HepG2 (cell line): ENCODE results near the gene FAM174C. TPM values are rescaled to one million over a fixed set of nuclear protein-coding genes. Genes with fewer than 3 reads are reported as not detected.

Source experiments
- CC2D1A ChIP-seq: sonication (generic); formaldehyde crosslinking; IDR thresholded peaks from 2 replicates; pipeline ENCODE4 v1.8.1; 2023; ENCODE audit warnings: mild to moderate bottlenecking, missing genetic modification reagents
- GLI4 ChIP-seq: sonication (generic); formaldehyde crosslinking; IDR thresholded peaks from 2 replicates; pipeline ENCODE4 v1.5.1; 2020; ENCODE audit warnings: missing genetic modification reagents, mild to moderate bottlenecking, moderate library complexity, borderline replicate concordance
- GZF1 ChIP-seq: sonication (generic); formaldehyde crosslinking; IDR thresholded peaks from 2 replicates; pipeline ENCODE4 v1.5.1; 2020; ENCODE audit warnings: mild to moderate bottlenecking, missing genetic modification reagents
- HNRNPLL ChIP-seq: fragments of 200-400 bp; formaldehyde crosslinking; IDR thresholded peaks from 2 replicates; pipeline ENCODE4 v1.6.1; 2017; ENCODE audit warnings: mild to moderate bottlenecking, low read depth, low read length; ENCODE audit not compliant: poor library complexity, severe bottlenecking
- JARID2 ChIP-seq: sonication (generic); formaldehyde crosslinking; IDR thresholded peaks from 2 replicates; pipeline ENCODE4 v1.8.1; 2023; ENCODE audit warnings: missing genetic modification reagents, inconsistent platforms; ENCODE audit not compliant: insufficient replicate concordance
- KDM1A ChIP-seq: IDR thresholded peaks from 2 replicates; pipeline ENCODE4 v1.6.1; 2016; ENCODE audit warnings: missing compliant biosample characterization
- KDM3A ChIP-seq: IDR thresholded peaks from 2 replicates; pipeline ENCODE4 v1.6.1; 2018; ENCODE audit warnings: low read depth, missing compliant biosample characterization
- MIXL1 ChIP-seq: IDR thresholded peaks from 2 replicates; pipeline ENCODE4 v1.6.1; 2016
- NFKB2 ChIP-seq: sonication (generic); formaldehyde crosslinking; IDR thresholded peaks from 2 replicates; pipeline ENCODE4 v1.4.0; 2020; ENCODE audit warnings: missing genetic modification reagents, borderline replicate concordance
- POLR2G ChIP-seq: fragments of 200-400 bp; formaldehyde crosslinking; IDR thresholded peaks from 2 replicates; pipeline ENCODE4 v1.6.1; 2018; ENCODE audit warnings: mild to moderate bottlenecking, low read depth, low read length, moderate library complexity
- RARA ChIP-seq: IDR thresholded peaks from 2 replicates; pipeline ENCODE4 v1.6.1; 2016; ENCODE audit warnings: missing genetic modification reagents, missing compliant biosample characterization
- RBFOX2 ChIP-seq: fragments of 200-400 bp; formaldehyde crosslinking; IDR thresholded peaks from 2 replicates; pipeline ENCODE4 v1.6.1; 2017; ENCODE audit warnings: low read depth, mild to moderate bottlenecking, low read length
- RELA ChIP-seq: sonication (generic); formaldehyde crosslinking; IDR thresholded peaks from 2 replicates; pipeline ENCODE4 v1.4.0; 2020; ENCODE audit warnings: missing genetic modification reagents
- SALL2 ChIP-seq: sonication (generic); formaldehyde crosslinking; IDR thresholded peaks from 2 replicates; pipeline ENCODE4 v1.8.1; 2023; ENCODE audit warnings: mild to moderate bottlenecking, missing genetic modification reagents, inconsistent platforms
- SKI ChIP-seq: fragments of 450-650 bp; IDR thresholded peaks from one replicate; pipeline ENCODE4 v1.6.1; 2018; ENCODE audit warnings: mild to moderate bottlenecking; ENCODE audit not compliant: partially characterized antibody
- SNRNP70 ChIP-seq: fragments of 200-400 bp; formaldehyde crosslinking; IDR thresholded peaks from 2 replicates; pipeline ENCODE4 v1.6.1; 2017; ENCODE audit warnings: mild to moderate bottlenecking, low read depth, low read length, moderate library complexity
- SP4 ChIP-seq: sonication (generic); formaldehyde crosslinking; IDR thresholded peaks from 2 replicates; pipeline ENCODE4 v1.8.1; 2023; ENCODE audit warnings: mild to moderate bottlenecking, missing genetic modification reagents
- SYNCRIP ChIP-seq: fragments of 200-400 bp; formaldehyde crosslinking; IDR thresholded peaks from 2 replicates; pipeline ENCODE4 v1.6.1; 2018; ENCODE audit warnings: mild to moderate bottlenecking, low read depth, low read length; ENCODE audit not compliant: insufficient read depth
- TARDBP ChIP-seq: sonication (generic); formaldehyde crosslinking; IDR thresholded peaks from 2 replicates; pipeline ENCODE4 v1.8.0; 2022; ENCODE audit warnings: mild to moderate bottlenecking, missing genetic modification reagents
- ZNF232 ChIP-seq: sonication (generic); formaldehyde crosslinking; IDR thresholded peaks from 2 replicates; pipeline ENCODE4 v1.4.0; 2020; ENCODE audit warnings: missing genetic modification reagents, borderline replicate concordance
- ZNF337 ChIP-seq: sonication (generic); formaldehyde crosslinking; IDR thresholded peaks from 2 replicates; pipeline ENCODE4 v1.5.1; 2020; ENCODE audit warnings: missing genetic modification reagents, low read depth, mild to moderate bottlenecking, borderline replicate concordance
- ZNF644 ChIP-seq: IDR thresholded peaks from 2 replicates; pipeline ENCODE4 v1.6.1; 2016; ENCODE audit warnings: low read depth
- ZNF790 ChIP-seq: sonication (generic); formaldehyde crosslinking; IDR thresholded peaks from 2 replicates; pipeline ENCODE4 v1.8.0; 2022; ENCODE audit warnings: missing genetic modification reagents, mild to moderate bottlenecking, borderline replicate concordance
- ZSCAN22 ChIP-seq: sonication (generic); formaldehyde crosslinking; IDR thresholded peaks from 2 replicates; pipeline ENCODE4 v1.4.0; 2020; ENCODE audit warnings: mild to moderate bottlenecking, missing genetic modification reagents
- polyA plus RNA-seq, 8 experiments: library from polyadenylated mRNA; depleted of rRNA in 3 of 8; stranded (reverse) in 7 of 8; unstranded in 1 of 8; fragments of >200 nt; fragmentation: Illumina TruSeq in 4 of 8; extraction: Trizol in 4 of 8; gene quantifications; 2 replicates each; pipeline versions ENCODE4 v1.2.1 to v1.2.3, GENCODE V29; 2011 to 2016; ENCODE audit warnings: low read depth in 4 of 8, missing spikeins in 1 of 8, mixed read lengths in 1 of 8; ENCODE audit not compliant: insufficient read depth in 1 of 8
- total RNA-seq, 5 experiments: library from RNA; depleted of rRNA; stranded (reverse); fragments of >200 nt; fragmentation: Illumina TruSeq; extraction: Trizol; gene quantifications; 2 replicates each; pipeline ENCODE4 v1.2.3, GENCODE V29; 2016; ENCODE audit warnings: low read depth in 1 of 5
- TF ChIP-seq, protein P1 (sequence below): sonication (generic); formaldehyde crosslinking; IDR thresholded peaks from 2 replicates; pipeline ENCODE4 v1.4.0; 2020; ENCODE audit warnings: missing genetic modification reagents, borderline replicate concordance
- TF ChIP-seq, protein P2 (sequence below): sonication (generic); formaldehyde crosslinking; IDR thresholded peaks from 2 replicates; pipeline ENCODE4 v1.9.0; 2021; ENCODE audit warnings: missing genetic modification reagents, borderline replicate concordance

FAM174C gene
- total and polyA plus RNA-seq, 2 of the 13 experiments (the other 11 are each of a cell fraction or from before 2014, with no cell fraction given): 19.5 to 31.3 TPM

DNA sequence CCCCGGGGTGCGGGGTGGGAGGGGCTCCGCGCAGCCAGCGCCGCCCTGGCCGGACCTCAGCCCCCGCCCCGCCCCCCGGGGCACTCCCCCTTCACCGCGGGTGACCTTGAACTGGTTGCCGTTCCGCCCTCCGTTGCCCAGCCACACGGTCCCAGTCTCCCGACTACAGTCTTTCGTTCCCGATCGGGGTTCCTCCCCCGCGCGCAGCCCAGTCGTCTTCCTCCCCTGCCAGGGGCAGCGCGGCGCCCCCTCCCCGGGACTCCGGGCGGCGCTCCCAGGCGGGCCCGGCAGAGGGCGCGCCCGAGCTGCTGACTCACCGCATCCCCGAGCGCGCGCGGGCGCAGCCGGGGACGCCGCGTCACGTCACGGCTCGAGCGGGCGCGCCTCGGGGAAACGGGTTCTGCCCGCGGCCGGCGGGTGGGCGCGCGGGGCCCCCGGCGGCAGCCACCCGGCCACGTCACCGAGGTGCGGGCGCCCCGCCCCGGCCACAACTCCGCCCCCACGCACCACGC lies 26.5 kb upstream of the FAM174C start (continued):
- TF ChIP-seq, protein P1, sequence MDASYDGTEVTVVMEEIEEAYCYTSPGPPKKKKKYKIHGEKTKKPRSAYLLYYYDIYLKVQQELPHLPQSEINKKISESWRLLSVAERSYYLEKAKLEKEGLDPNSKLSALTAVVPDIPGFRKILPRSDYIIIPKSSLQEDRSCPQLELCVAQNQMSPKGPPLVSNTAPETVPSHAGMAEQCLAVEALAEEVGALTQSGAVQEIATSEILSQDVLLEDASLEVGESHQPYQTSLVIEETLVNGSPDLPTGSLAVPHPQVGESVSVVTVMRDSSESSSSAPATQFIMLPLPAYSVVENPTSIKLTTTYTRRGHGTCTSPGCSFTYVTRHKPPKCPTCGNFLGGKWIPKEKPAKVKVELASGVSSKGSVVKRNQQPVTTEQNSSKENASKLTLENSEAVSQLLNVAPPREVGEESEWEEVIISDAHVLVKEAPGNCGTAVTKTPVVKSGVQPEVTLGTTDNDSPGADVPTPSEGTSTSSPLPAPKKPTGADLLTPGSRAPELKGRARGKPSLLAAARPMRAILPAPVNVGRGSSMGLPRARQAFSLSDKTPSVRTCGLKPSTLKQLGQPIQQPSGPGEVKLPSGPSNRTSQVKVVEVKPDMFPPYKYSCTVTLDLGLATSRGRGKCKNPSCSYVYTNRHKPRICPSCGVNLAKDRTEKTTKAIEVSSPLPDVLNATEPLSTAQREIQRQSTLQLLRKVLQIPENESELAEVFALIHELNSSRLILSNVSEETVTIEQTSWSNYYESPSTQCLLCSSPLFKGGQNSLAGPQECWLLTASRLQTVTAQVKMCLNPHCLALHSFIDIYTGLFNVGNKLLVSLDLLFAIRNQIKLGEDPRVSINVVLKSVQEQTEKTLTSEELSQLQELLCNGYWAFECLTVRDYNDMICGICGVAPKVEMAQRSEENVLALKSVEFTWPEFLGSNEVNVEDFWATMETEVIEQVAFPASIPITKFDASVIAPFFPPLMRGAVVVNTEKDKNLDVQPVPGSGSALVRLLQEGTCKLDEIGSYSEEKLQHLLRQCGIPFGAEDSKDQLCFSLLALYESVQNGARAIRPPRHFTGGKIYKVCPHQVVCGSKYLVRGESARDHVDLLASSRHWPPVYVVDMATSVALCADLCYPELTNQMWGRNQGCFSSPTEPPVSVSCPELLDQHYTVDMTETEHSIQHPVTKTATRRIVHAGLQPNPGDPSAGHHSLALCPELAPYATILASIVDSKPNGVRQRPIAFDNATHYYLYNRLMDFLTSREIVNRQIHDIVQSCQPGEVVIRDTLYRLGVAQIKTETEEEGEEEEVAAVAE: no peak
- TF ChIP-seq GLI4 (CRISPR knock-in tag) (no peak), CC2D1A (CRISPR knock-in tag) (no peak), SYNCRIP (no peak), POLR2G (no peak), GZF1 (CRISPR knock-in tag) (no peak), ZNF232 (CRISPR knock-in tag) (no peak), RARA (CRISPR knock-in tag) (peak; percentile 39; the same call in 1 of the 2 replicates), RBFOX2 (peak; percentile 88), TARDBP (CRISPR knock-in tag) (no peak), KDM1A (CRISPR knock-in tag) (no peak), ZSCAN22 (CRISPR knock-in tag) (no peak), KDM3A (CRISPR knock-in tag) (no peak; the same call in 1 of the 2 replicates), NFKB2 (0 out of 2 replicates have a peak, but pooled peaks have one; percentile 5), SNRNP70 (no peak), HNRNPLL (peak; percentile 14), MIXL1 (CRISPR knock-in tag) (no peak), ZNF790 (CRISPR knock-in tag) (no peak), SKI (peak; percentile 60), JARID2 (CRISPR knock-in tag) (no peak), ZNF644 (CRISPR knock-in tag) (no peak), RELA (CRISPR knock-in tag) (no peak), SALL2 (CRISPR knock-in tag) (no peak; the same call in 1 of the 2 replicates), ZNF337 (CRISPR knock-in tag) (no peak), SP4 (CRISPR knock-in tag) (peak; percentile 30; the same call in 1 of the 2 replicates)
- TF ChIP-seq, protein P2, sequence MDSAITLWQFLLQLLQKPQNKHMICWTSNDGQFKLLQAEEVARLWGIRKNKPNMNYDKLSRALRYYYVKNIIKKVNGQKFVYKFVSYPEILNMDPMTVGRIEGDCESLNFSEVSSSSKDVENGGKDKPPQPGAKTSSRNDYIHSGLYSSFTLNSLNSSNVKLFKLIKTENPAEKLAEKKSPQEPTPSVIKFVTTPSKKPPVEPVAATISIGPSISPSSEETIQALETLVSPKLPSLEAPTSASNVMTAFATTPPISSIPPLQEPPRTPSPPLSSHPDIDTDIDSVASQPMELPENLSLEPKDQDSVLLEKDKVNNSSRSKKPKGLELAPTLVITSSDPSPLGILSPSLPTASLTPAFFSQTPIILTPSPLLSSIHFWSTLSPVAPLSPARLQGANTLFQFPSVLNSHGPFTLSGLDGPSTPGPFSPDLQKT (CRISPR knock-in tag): no peak
